K562 (cell line): ENCODE results near the gene FOXF2. TPM values are rescaled to one million over a fixed set of nuclear protein-coding genes. Genes with fewer than 3 reads are reported as not detected.

Experiments used
- CHD7 ChIP-seq: fragments of 200-600 bp; sonication (generic); IDR thresholded peaks from one replicate; pipeline ENCODE4 v1.6.1; 2012; ENCODE audit warnings: mild to moderate bottlenecking, low read depth, low read length, inconsistent platforms
- REST ChIP-seq, 2 experiments: fragments of 450-650 bp; formaldehyde crosslinking in 1 of 2; IDR thresholded peaks; 2 replicates each; pipeline versions ENCODE4 v1.4.0 to v1.6.1; 2014 to 2020; ENCODE audit warnings: mild to moderate bottlenecking in 2 of 2, borderline replicate concordance in 1 of 2, low read depth in 1 of 2
- polyA plus RNA-seq, 8 experiments: library from polyadenylated mRNA; depleted of rRNA in 4 of 8; stranded (reverse) in 5 of 8; unstranded in 3 of 8; fragments of >200 nt; fragmentation: Nextera tagmentation in 2 of 8; fragmentation: Illumina TruSeq in 1 of 8; extraction: Ambion mirVana in 2 of 8; extraction: Trizol in 1 of 8; gene quantifications; 2 replicates each; pipeline versions ENCODE4 v1.2.1 to v1.2.3, GENCODE V29; 2011 to 2014; ENCODE audit warnings: inconsistent platforms in 1 of 8, missing spikeins in 1 of 8
- total RNA-seq, 7 experiments: library from RNA; depleted of rRNA in 6 of 7; stranded (reverse); fragments of >200 nt in 6 of 7; fragmentation: Illumina TruSeq in 2 of 7; extraction: Trizol in 2 of 7; gene quantifications; 2 replicates each; pipeline versions ENCODE4 v1.2.1 to v1.2.3, GENCODE V29; 2011 to 2021; ENCODE audit warnings: low replicate concordance in 1 of 7

The FOXF2 gene
- total and polyA plus RNA-seq, 9 of the 15 experiments (the other 6 are each of a cell fraction or from before 2014, with no cell fraction given) = not detected

GRCh38 chr6:1396952-1397868, 7.8 kb downstream of the FOXF2 start (continued):
- peak; percentile 69 for TF ChIP-seq REST (IDR thresholded peaks at IDR 0.05; ENCODE audit: borderline replicate concordance)
- no peak for TF ChIP-seq REST (CRISPR knock-in tag; IDR thresholded peaks at IDR 0.05; ENCODE audit: low read depth)
- no peak for TF ChIP-seq CHD7
